Embryonic facial prominence (tissue), 1 donor: Measurements from ENCODE around the gene CENPB.

ENCODE experiments used
- DNase-seq: peaks from one replicate; pipeline ENCODE4 v3.0.0-alpha.2; 2016; ENCODE audit errors: extremely low spot score

CENPB gene

GRCh38 chr20:3748073-3748472, 38.5 kb downstream of the CENPB start:
- DNase-seq: no peak

GRCh38 chr20:3747471-3747870, 39.1 kb downstream of the CENPB start:
- DNase-seq: no peak

- DNase-seq: no peak
Observed at GRCh38 chr20:3745686-3746173, 40.8 kb downstream of the CENPB start.

- DNase-seq: no peak
Observed at GRCh38 chr20:3744806-3745685, 41.5 kb downstream of the CENPB start.

- DNase-seq: no peak
Observed at GRCh38 chr20:3744037-3744436, 42.5 kb downstream of the CENPB start.

GRCh38 chr20:3743251-3743650, 43.3 kb downstream of the CENPB start:
- no peak for DNase-seq

GRCh38 chr20:3741836-3742458, 44.6 kb downstream of the CENPB start:
- no peak for DNase-seq

- DNase-seq: no peak
Observed at GRCh38 chr20:3740615-3741301, 45.8 kb downstream of the CENPB start.

- no peak for DNase-seq
Observed at GRCh38 chr20:3739926-3740451, 46.6 kb downstream of the CENPB start.

- DNase-seq: no peak
Observed at GRCh38 chr20:3739054-3739925, 47.2 kb downstream of the CENPB start.

- no peak for DNase-seq
Observed at GRCh38 chr20:3738111-3739053, 48.2 kb downstream of the CENPB start.

GRCh38 chr20:3735768-3736167, 50.8 kb downstream of the CENPB start:
- DNase-seq: no peak

- DNase-seq: no peak
Observed at GRCh38 chr20:3734111-3734843, 52.3 kb downstream of the CENPB start.
